ENCODE results near the gene OR13H1.
"Not testable (repeated sequence)": the region's sequence is repeated elsewhere in the genome, so short reads cannot be mapped to it uniquely, and the experiment has no call there.

OR13H1 gene

GRCh38 chrX:131521824-131522223 lies 22.1 kb upstream of the OR13H1 start:
- no peak for TF ChIP-seq POU6F1 (CRISPR knock-in tag; IDR thresholded peaks at IDR 0.05; ENCODE audit: borderline replicate concordance, low read depth)
- no peak for TF ChIP-seq BACH2 (CRISPR knock-in tag; IDR thresholded peaks at IDR 0.05; ENCODE audit: borderline replicate concordance)
- TF ChIP-seq OSR1 (CRISPR knock-in tag; IDR thresholded peaks at IDR 0.05): no peak
- no peak for TF ChIP-seq TCF4 (CRISPR knock-in tag; IDR thresholded peaks at IDR 0.05; ENCODE audit: borderline replicate concordance)
- TF ChIP-seq ZC3H10 (CRISPR knock-in tag; IDR thresholded peaks at IDR 0.05): no peak
- TF ChIP-seq ARNTL (CRISPR knock-in tag; IDR thresholded peaks at IDR 0.05; ENCODE audit: borderline replicate concordance, low read depth): no peak
- no peak for ATAC-seq

- TF ChIP-seq ZC3H10 (CRISPR knock-in tag; IDR thresholded peaks at IDR 0.05) (no peak), TSHZ2 (CRISPR knock-in tag; IDR thresholded peaks at IDR 0.05) (no peak), SNAI2 (CRISPR knock-in tag; IDR thresholded peaks at IDR 0.05) (no peak), CSRNP3 (CRISPR knock-in tag; IDR thresholded peaks at IDR 0.05) (no peak), ARNTL (CRISPR knock-in tag; IDR thresholded peaks at IDR 0.05; ENCODE audit: borderline replicate concordance, low read depth) (no peak), TCF4 (CRISPR knock-in tag; IDR thresholded peaks at IDR 0.05; ENCODE audit: borderline replicate concordance) (no peak), OSR1 (CRISPR knock-in tag; IDR thresholded peaks at IDR 0.05) (no peak), ZFP30 (CRISPR knock-in tag; IDR thresholded peaks at IDR 0.05) (no peak)
- ATAC-seq: no peak
These were observed 344 bp downstream of the OR13H1 start for GRCh38 chrX:131544218-131544617.

GRCh38 chrX:131549011-131549410 lies 5.1 kb downstream of the OR13H1 start:
- ATAC-seq: no peak
- TF ChIP-seq TCF4 (CRISPR knock-in tag; IDR thresholded peaks at IDR 0.05; ENCODE audit: borderline replicate concordance) (no peak), GLIS3 (CRISPR knock-in tag; IDR thresholded peaks at IDR 0.05) (no peak), OSR1 (CRISPR knock-in tag; IDR thresholded peaks at IDR 0.05) (no peak), CREB5 (CRISPR knock-in tag; IDR thresholded peaks at IDR 0.05; ENCODE audit: low read depth) (no peak), PPARA (CRISPR knock-in tag; IDR thresholded peaks at IDR 0.05; ENCODE audit: borderline replicate concordance) (no peak), ZC3H10 (CRISPR knock-in tag; IDR thresholded peaks at IDR 0.05) (no peak), ZNF70 (CRISPR knock-in tag; IDR thresholded peaks at IDR 0.05) (no peak), ZFP30 (CRISPR knock-in tag; IDR thresholded peaks at IDR 0.05) (no peak), SNAI2 (CRISPR knock-in tag; IDR thresholded peaks at IDR 0.05) (no peak), TSHZ2 (CRISPR knock-in tag; IDR thresholded peaks at IDR 0.05) (no peak)

- ATAC-seq: not testable (repeated sequence)
These were observed 8.6 kb downstream of the OR13H1 start for GRCh38 chrX:131552453-131552852.

GRCh38 chrX:131558562-131558961 lies 14.7 kb downstream of the OR13H1 start:
- ATAC-seq: no peak
- TF ChIP-seq ISL1 (CRISPR knock-in tag; IDR thresholded peaks at IDR 0.05): no peak
- no peak for TF ChIP-seq SNAI2 (CRISPR knock-in tag; IDR thresholded peaks at IDR 0.05)
- TF ChIP-seq CREB5 (CRISPR knock-in tag; IDR thresholded peaks at IDR 0.05; ENCODE audit: low read depth): no peak
- no peak for TF ChIP-seq ESRRG (CRISPR knock-in tag; IDR thresholded peaks at IDR 0.05)
- TF ChIP-seq CSRNP3 (CRISPR knock-in tag; IDR thresholded peaks at IDR 0.05): no peak
- no peak for TF ChIP-seq BACH2 (CRISPR knock-in tag; IDR thresholded peaks at IDR 0.05; ENCODE audit: borderline replicate concordance)
- TF ChIP-seq CSDC2 (CRISPR knock-in tag; IDR thresholded peaks at IDR 0.05): no peak
- no peak for TF ChIP-seq POU6F1 (CRISPR knock-in tag; IDR thresholded peaks at IDR 0.05; ENCODE audit: borderline replicate concordance, low read depth)
